Hippocampal formation (tissue), 2 donors: ENCODE data around the gene WWC2.
A peak's percentile ranks its signal among the peaks of the same experiment; 100 is the strongest.

Experiments used
- DNase-seq, 2 donors: peaks; one replicate each; lab custom pipeline; 2025; lab: John Stamatoyannopoulos, UW

WWC2 gene

GRCh38 chr4:183256756-183257385 is 157.8 kb downstream of the WWC2 start:
- DNase-seq, result peak; percentile 27 to 42

- DNase-seq, result no peak
Observed at GRCh38 chr4:183257808-183258207, 158.8 kb downstream of the WWC2 start.

- DNase-seq, result no peak
Observed at GRCh38 chr4:183260491-183261151, 161.6 kb downstream of the WWC2 start.

DNA sequence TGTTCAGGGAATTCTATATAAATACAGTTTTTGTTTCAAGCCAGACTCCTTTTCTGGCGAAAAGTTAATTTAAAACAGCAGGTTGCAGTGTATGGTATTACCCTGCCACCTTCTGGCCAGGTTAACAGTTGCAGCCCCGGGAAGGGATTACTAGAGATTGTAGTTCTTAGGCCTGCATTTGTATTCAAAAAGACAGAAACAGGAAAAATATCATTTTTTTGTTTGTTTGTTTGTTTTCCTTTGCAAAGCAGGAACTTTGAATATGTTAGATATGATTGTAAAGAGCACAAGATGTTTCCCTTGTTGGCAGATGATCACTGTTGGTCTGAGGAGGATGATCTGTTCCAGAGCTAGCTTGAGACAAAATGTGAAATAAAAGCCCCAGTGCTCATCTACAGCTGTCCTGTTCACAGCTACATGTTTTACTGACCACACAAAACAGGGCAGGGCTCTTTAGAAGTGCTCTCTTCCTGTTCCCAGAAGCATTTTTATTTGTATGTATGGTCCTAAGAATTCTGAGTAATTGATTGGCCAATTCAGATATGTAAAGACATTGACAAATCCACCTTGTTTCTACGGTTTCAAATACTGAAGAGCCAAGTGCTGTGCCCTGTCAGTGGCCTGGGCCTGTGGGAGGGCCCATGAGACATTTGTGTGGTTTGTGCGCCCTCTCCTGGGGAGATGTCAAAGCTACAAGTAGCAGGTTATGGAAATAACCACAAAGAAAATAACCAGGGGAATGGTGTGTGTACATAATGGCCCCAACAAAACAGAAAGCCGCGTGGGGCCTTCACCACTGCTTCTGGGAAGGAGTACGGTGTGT is 163.1 kb downstream of the WWC2 start:
- peak; percentile 29 to 66 for DNase-seq

- DNase-seq, result no peak
Observed at GRCh38 chr4:183262776-183263100, 163.7 kb downstream of the WWC2 start.

- DNase-seq, result no peak
Observed at GRCh38 chr4:183263787-183264386, 164.8 kb downstream of the WWC2 start.

- DNase-seq, result no peak
Observed at GRCh38 chr4:183264614-183265013, 165.6 kb downstream of the WWC2 start.

GRCh38 chr4:183266371-183266770 is 167.3 kb downstream of the WWC2 start:
- DNase-seq, result no peak

DNA sequence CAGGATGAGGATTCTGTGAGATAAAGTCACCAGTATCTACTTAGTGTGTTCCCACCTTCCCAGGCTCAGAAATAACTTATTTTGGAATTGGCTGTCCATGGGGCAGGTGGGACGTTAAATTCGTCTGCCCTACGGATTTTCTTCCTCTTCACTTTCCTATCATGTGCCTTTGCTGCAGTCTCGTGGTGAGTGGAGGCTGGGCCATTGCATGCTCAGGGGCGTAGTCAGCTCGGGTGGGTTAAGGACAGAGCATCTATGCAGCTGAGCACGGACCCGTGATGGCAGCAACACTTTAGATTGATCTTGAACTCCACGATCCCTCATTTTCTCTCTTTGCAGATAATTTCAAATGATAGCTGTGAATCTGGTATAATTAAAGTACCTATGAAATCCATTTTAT is 169.5 kb downstream of the WWC2 start:
- DNase-seq, result no peak

GRCh38 chr4:183272384-183272783 is 173.3 kb downstream of the WWC2 start:
- no peak for DNase-seq

- no peak for DNase-seq
Observed at GRCh38 chr4:183276106-183276505, 177.0 kb downstream of the WWC2 start.

DNA sequence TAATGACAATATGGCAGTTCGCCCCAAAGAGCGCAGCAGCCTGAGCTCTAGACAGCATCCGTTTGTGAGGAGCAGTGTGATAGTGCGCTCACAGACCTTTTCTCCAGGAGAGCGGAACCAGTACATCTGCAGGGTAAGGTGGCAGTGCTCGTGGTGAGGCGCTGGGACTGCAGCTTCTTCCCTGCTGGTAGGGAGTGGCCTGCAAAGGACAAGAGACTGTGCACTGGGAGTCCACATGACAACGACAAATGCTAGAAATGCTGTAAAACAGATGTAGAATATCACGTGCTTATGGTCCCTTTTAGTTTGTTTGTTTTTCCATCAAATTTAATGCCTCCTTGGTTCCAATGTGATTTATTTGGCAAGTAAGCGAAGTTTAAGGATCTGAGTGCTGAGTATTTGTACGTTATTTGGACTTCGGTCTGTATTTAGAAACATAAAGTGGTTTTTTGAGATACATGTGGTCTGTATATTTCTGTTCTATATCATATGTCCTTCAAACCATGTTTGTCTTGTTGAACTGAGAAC is 185.3 kb downstream of the WWC2 start:
- no peak for DNase-seq

DNA sequence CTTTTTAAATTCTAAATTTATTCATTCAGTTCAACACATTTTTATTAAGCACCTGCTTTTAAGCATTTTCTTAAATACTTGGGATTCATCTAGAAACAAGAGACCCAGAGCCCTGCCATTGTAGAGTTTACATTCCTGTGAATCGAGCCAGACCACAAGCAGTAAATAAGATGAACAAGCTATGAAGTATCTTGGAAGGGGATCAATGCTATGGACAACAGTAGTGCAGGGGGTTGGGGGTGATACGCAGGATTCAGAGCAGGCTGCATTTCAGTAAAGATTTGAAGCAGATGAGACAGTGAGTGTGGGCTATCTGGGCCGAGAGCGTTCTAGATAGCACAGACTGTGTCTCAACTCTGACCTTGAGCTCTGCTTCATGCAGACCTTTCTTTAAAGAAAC is 185.9 kb downstream of the WWC2 start:
- no peak for DNase-seq

- no peak for DNase-seq
Observed at GRCh38 chr4:183285886-183286285, 186.8 kb downstream of the WWC2 start.

- DNase-seq, result no peak
Observed at GRCh38 chr4:183286590-183287308, 187.7 kb downstream of the WWC2 start.

- no peak for DNase-seq
Observed at GRCh38 chr4:183287309-183287659, 188.2 kb downstream of the WWC2 start.

GRCh38 chr4:183287677-183288076 is 188.6 kb downstream of the WWC2 start:
- DNase-seq, result no peak

DNA sequence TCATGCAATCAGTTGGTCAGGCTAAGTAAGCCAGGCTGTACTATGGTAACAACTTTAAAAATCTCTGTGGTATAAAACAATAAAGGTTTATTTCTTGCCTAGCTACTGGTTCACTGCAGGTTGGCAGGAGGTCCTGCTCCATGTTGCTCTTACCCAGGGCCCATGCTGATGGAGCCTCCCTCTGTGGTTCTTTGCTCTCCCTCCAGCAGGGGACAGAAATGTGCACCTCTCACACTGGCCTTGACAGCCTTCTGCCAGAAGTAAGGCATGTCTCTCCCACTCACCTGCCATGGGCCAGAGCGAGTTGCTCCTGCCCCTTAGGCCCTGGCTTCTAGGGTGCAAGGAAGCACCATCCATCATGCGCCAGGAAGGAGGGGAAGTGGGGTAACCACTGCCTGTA is 189.9 kb downstream of the WWC2 start:
- no peak for DNase-seq

- no peak for DNase-seq
Observed at GRCh38 chr4:183289688-183290087, 190.6 kb downstream of the WWC2 start.

- DNase-seq, result no peak
Observed at GRCh38 chr4:183291070-183291469, 192.0 kb downstream of the WWC2 start.

DNA sequence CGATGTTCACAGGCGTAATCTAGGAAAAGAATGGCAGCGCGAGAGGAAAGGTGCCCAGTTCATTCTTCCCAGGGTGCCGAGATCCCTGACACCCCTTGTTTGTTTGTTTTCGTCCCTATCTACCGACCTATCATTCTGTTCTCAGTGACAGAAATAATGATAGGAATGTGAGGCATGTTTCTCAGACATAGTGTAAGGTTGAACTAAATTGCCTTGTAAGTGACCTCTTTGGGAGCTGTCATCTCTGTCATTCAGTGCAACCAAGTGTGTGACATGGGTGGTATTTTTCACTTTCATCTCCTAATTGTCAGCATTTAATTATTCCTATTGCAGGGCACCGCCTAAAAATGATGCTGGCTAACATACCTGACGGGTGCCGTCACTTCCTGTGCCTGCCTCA is 196.7 kb downstream of the WWC2 start:
- DNase-seq, result no peak

DNA sequence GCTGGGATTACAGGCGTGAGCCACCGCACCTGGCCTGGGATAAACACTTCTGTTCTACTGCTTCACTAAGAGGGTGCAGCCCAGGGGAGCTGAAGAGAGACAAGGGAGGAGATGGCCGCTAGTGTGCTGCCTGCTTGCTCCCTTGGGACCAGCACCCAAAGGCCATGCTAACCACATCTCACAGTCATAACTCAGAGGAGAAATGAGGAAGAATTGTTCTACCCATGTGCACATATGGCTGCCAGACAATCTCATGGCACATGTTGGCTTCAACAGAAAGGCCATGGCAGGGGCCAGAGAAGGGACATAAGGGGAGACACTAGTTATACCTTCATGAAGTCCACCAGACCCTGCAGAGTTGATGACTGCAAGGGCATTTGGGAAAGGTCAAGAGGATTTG is 198.6 kb downstream of the WWC2 start:
- DNase-seq, result no peak
